DND-41 (cell line): Measurements from ENCODE around the gene MVK.

Experiments
- ATAC-seq: fragments of 200-7000 bp; cut with Tn5 transposase; 3 replicates; pipeline ENCODE4 v1.9.1; 2021; ENCODE audit warnings: low read depth; ENCODE audit not compliant: insufficient read depth
- DNase-seq: peaks from one replicate; pipeline ENCODE4 v3.0.0-alpha.2; 2020
- H2AFZ ChIP-seq: 2 replicates; pipeline ENCODE4 v1.6.0; 2012; ENCODE audit warnings: low read depth, low read length
- H3K27ac ChIP-seq: 2 replicates; pipeline ENCODE4 v1.5.1; 2012; ENCODE audit warnings: low read length, inconsistent platforms
- H3K27me3 ChIP-seq: fragments of 200-600 bp; sonication (generic); 2 replicates; pipeline ENCODE4 v1.6.0; 2012; ENCODE audit warnings: low read length, mild to moderate bottlenecking, inconsistent platforms; ENCODE audit not compliant: insufficient read depth, poor library complexity
- H3K36me3 ChIP-seq: 2 replicates; pipeline ENCODE4 v1.5.1; 2012; ENCODE audit warnings: low read length, inconsistent platforms; ENCODE audit not compliant: insufficient read depth
- H3K4me1 ChIP-seq: 2 replicates; pipeline ENCODE4 v1.5.1; 2012; ENCODE audit warnings: mild to moderate bottlenecking, low read length; ENCODE audit not compliant: insufficient read depth
- H3K4me2 ChIP-seq: 2 replicates; pipeline ENCODE4 v1.6.0; 2012; ENCODE audit warnings: mild to moderate bottlenecking, moderate library complexity, low read length, inconsistent platforms; ENCODE audit not compliant: insufficient read depth
- H3K4me3 ChIP-seq, 2 experiments: fragments of 200-600 bp in 1 of 2; shearing (Covaris generic) in 1 of 2; 2 replicates each; pipeline ENCODE4 v1.5.1; 2012 to 2016; ENCODE audit warnings: inconsistent platforms in 2 of 2, low read length in 2 of 2, mild to moderate bottlenecking in 2 of 2, low read depth in 1 of 2, moderate library complexity in 1 of 2
- H3K79me2 ChIP-seq: 2 replicates; pipeline ENCODE4 v1.6.0; 2012; ENCODE audit warnings: low read length, inconsistent platforms; ENCODE audit not compliant: insufficient read depth
- H3K9ac ChIP-seq: 2 replicates; pipeline ENCODE4 v1.6.0; 2012; ENCODE audit warnings: low read depth, mild to moderate bottlenecking, inconsistent platforms, low read length, moderate library complexity
- H3K9me3 ChIP-seq: 2 replicates; pipeline ENCODE4 v1.5.1; 2012; ENCODE audit warnings: low read length, moderate library complexity, mild to moderate bottlenecking, inconsistent platforms; ENCODE audit not compliant: insufficient read depth, severe bottlenecking
- H4K20me1 ChIP-seq: 2 replicates; pipeline ENCODE4 v1.6.0; 2012; ENCODE audit warnings: low read length; ENCODE audit not compliant: insufficient read depth
- EZH2 ChIP-seq: IDR thresholded peaks from 3 replicates; pipeline ENCODE4 v1.6.1; 2012; ENCODE audit warnings: borderline replicate concordance, low read depth, mild to moderate bottlenecking, moderate library complexity, low read length, inconsistent platforms; ENCODE audit not compliant: severe bottlenecking
- TF ChIP-seq, protein P1 (sequence below): IDR thresholded peaks from 2 replicates; pipeline ENCODE4 v1.5.1; 2012; ENCODE audit warnings: borderline replicate concordance, low read length, moderate library complexity, mild to moderate bottlenecking; ENCODE audit not compliant: poor library complexity, severe bottlenecking; ENCODE audit errors: extremely low read depth

MVK gene

DNA sequence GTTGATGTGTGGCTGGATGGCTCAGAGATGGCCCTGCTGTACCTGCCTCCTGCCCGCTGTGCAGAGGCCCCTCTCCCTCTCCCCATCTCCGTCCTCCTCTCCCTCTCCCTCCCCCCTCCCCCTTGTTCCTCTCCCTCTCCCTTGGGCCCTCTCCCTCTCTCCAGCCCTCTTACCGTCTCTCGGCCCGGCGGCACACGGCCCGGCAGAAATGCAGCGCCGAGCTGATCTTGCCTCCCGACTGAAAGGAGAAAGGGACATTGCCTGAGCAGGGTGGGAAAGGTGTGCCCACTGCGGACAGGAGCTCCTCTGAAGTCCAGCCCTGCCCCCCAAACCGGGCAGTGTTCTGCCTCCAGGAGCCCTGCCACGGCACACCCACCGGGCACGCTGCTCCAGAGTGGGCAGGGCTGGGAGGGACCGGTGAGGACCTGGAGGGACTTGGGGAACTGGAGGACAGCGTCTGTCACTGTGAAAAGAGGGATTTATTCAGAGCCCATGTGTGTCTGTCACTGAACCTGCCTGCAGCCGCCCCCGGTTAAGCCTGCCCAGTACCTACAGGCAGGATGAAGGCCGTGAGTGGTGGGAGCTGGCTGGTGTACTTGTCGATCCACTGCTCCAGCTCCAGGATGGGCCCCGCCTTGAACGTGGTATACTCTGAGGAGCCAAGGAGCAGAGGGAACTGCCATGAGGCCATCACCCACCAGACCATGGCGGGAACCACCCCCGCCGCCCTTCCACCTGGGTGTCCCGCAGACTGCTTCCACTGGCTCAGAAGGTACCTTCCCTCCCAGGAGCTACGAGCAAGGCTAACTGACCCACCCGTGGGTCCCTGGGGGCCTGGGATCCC lies 12.5 kb upstream of the MVK start:
- Histone ChIP-seq H2AFZ (no peak overlapping the region), H3K4me3 (no peak overlapping the region), H3K36me3 (peaks cover 52% of the 10 kb centered on the region), H3K27me3 (no peaks in the 10 kb centered on the region), H3K79me2 (no peaks in the 10 kb centered on the region), H3K4me2 (no peak overlapping the region), H3K27ac (no peak overlapping the region; the same call in 1 of the 2 replicates), H3K4me1 (no peaks in the 10 kb centered on the region), H3K9me3 (no peaks in the 10 kb centered on the region), H4K20me1 (peaks cover 4% of the 10 kb centered on the region; the same call in 1 of the 2 replicates), H3K9ac (no peak overlapping the region)
- DNase-seq: no peak
- ATAC-seq: no peak
- TF ChIP-seq, protein P1, sequence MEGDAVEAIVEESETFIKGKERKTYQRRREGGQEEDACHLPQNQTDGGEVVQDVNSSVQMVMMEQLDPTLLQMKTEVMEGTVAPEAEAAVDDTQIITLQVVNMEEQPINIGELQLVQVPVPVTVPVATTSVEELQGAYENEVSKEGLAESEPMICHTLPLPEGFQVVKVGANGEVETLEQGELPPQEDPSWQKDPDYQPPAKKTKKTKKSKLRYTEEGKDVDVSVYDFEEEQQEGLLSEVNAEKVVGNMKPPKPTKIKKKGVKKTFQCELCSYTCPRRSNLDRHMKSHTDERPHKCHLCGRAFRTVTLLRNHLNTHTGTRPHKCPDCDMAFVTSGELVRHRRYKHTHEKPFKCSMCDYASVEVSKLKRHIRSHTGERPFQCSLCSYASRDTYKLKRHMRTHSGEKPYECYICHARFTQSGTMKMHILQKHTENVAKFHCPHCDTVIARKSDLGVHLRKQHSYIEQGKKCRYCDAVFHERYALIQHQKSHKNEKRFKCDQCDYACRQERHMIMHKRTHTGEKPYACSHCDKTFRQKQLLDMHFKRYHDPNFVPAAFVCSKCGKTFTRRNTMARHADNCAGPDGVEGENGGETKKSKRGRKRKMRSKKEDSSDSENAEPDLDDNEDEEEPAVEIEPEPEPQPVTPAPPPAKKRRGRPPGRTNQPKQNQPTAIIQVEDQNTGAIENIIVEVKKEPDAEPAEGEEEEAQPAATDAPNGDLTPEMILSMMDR: no peak
- no peak for TF ChIP-seq EZH2

DNA sequence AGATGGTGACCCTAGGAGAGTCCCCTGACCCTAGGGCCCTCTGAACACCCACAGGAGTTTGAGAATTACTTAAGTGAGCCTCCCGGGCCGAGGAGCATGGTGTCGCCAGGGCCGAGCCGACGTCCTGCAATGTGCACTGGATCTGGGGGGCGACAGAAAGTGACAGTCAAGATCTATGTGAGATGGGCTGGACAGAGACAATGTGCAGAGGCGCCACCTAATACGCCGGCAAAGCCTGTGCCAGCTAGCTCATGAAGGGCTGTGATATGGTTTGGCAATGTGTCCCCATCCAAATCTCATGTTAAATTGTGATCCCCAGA lies 11.9 kb upstream of the MVK start:
- Histone ChIP-seq H4K20me1 (peaks cover 4% of the 10 kb centered on the region; the same call in 1 of the 2 replicates), H3K4me2 (no peak overlapping the region), H3K36me3 (peaks cover 57% of the 10 kb centered on the region), H3K79me2 (no peaks in the 10 kb centered on the region), H3K4me1 (no peaks in the 10 kb centered on the region), H3K9ac (no peak overlapping the region), H3K4me3 (no peak overlapping the region), H3K9me3 (no peaks in the 10 kb centered on the region), H3K27ac (no peak overlapping the region), H3K27me3 (no peaks in the 10 kb centered on the region), H2AFZ (no peak overlapping the region)
- ATAC-seq: no peak
- no peak for TF ChIP-seq EZH2
- TF ChIP-seq, protein P1: no peak
- DNase-seq: no peak

DNA sequence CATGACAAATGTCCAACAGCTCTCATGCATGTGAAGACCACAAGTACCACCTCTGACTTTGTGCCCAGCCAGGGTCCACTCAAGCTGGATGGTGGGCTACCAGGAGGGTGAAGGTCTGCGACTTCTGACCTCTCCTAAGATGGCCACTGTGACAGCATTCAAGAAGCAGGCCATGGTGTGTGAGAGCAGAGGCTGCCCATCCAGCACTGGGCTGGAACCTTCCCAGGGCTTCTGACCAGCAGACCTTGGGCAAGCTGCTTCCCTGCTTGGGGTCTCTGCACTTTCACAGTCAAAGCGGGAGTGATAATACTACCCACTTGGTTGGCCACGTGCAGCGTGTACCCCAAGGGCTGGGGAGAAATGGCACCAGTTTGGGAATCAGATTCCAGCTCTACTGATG lies 10.7 kb upstream of the MVK start:
- DNase-seq (no peak), ATAC-seq (no peak)
- Histone ChIP-seq H3K4me3 (no peak overlapping the region), H3K9ac (no peak overlapping the region), H3K4me1 (no peaks in the 10 kb centered on the region), H2AFZ (no peak overlapping the region), H3K4me2 (no peak overlapping the region), H3K36me3 (peaks cover 69% of the 10 kb centered on the region), H3K79me2 (no peaks in the 10 kb centered on the region), H3K9me3 (no peaks in the 10 kb centered on the region), H3K27ac (no peak overlapping the region), H3K27me3 (no peaks in the 10 kb centered on the region), H4K20me1 (no peaks in the 10 kb centered on the region; the same call in 1 of the 2 replicates)
- TF ChIP-seq, protein P1: no peak
- TF ChIP-seq EZH2: no peak
